GM12875 (cell line): ENCODE data around the gene CBLB.

Experiments used
- H3K4me3 ChIP-seq: one replicate; pipeline ENCODE4 v1.5.1; 2011; ENCODE audit warnings: low read depth, low read length, control low read depth
- CTCF ChIP-seq: IDR thresholded peaks from 2 replicates; pipeline ENCODE4 v1.5.1; 2011; ENCODE audit warnings: low read depth, mild to moderate bottlenecking, control low read depth, inconsistent platforms, low read length, moderate library complexity, borderline replicate concordance; ENCODE audit not compliant: insufficient read depth

Gene CBLB

GRCh38 chr3:105708980-105709379 is 159.8 kb downstream of the CBLB start:
- no peak for TF ChIP-seq CTCF
- H3K4me3 ChIP-seq: no peak overlapping the region

- TF ChIP-seq CTCF: no peak
- no peak overlapping the region for H3K4me3 ChIP-seq
These were observed 161.8 kb downstream of the CBLB start for GRCh38 chr3:105707009-105707408.

GRCh38 chr3:105704726-105705410 is 163.9 kb downstream of the CBLB start:
- H3K4me3 ChIP-seq: no peak overlapping the region
- TF ChIP-seq CTCF: no peak

- no peak overlapping the region for H3K4me3 ChIP-seq
- TF ChIP-seq CTCF: no peak
These were observed 168.2 kb downstream of the CBLB start for GRCh38 chr3:105700575-105700974.

GRCh38 chr3:105691633-105692032 is 177.2 kb downstream of the CBLB start:
- H3K4me3 ChIP-seq: no peak overlapping the region
- TF ChIP-seq CTCF: no peak

GRCh38 chr3:105691053-105691452 is 177.8 kb downstream of the CBLB start:
- TF ChIP-seq CTCF: no peak
- H3K4me3 ChIP-seq: no peak overlapping the region

GRCh38 chr3:105688821-105689220 is 180.0 kb downstream of the CBLB start:
- no peak for TF ChIP-seq CTCF
- H3K4me3 ChIP-seq: no peak overlapping the region
